Esophagus squamous epithelium (tissue), 5 donors: ENCODE data around the gene ISG20. TPM values are rescaled to one million over a fixed set of nuclear protein-coding genes. Genes with fewer than 3 reads are reported as not detected.

Experiments used
- DNase-seq: peaks from one replicate; lab custom pipeline; 2025; lab: John Stamatoyannopoulos, UW
- H3K27ac ChIP-seq, 4 donors: fragments of 200-600 bp; sonication (generic); one replicate each; pipeline ENCODE4 v1.5.1; 2016 to 2019; ENCODE audit warnings: mild to moderate bottlenecking in 1 of 4
- H3K27me3 ChIP-seq, 4 donors: fragments of 200-600 bp; sonication (generic); 1 replicate in 3 of 4; 2 replicates in 1 of 4; pipeline versions ENCODE4 v1.5.1 to v1.6.0; 2017 to 2021; ENCODE audit warnings: antibody characterized with exemption in 1 of 4
- H3K36me3 ChIP-seq, 3 donors: fragments of 200-600 bp; sonication (generic); one replicate each; pipeline ENCODE4 v1.5.1; 2016 to 2019
- H3K4me1 ChIP-seq, 3 donors: fragments of 200-600 bp; sonication (generic); one replicate each; pipeline ENCODE4 v1.5.1; 2017 to 2019
- H3K4me3 ChIP-seq, 4 donors: fragments of 200-600 bp; sonication (generic); 1 replicate in 3 of 4; 2 replicates in 1 of 4; pipeline ENCODE4 v1.5.1; 2016 to 2019; ENCODE audit warnings: mild to moderate bottlenecking in 2 of 4, moderate library complexity in 1 of 4
- H3K9me3 ChIP-seq, 3 donors: fragments of 200-600 bp; sonication (generic); one replicate each; pipeline ENCODE4 v1.5.1; 2016 to 2019
- POLR2A ChIP-seq, 4 donors: fragments of 450-650 bp; IDR thresholded peaks; one replicate each; pipeline ENCODE4 v1.6.1; 2017; ENCODE audit warnings: antibody characterized with exemption in 4 of 4, mild to moderate bottlenecking in 4 of 4, moderate library complexity in 3 of 4
- WGBS, 2 donors: methylation state at CpG; one replicate each; pipeline ENCODE4 v1.1.5; 2018; 5-methylcytosine and 5-hydroxymethylcytosine counted together
- intact Hi-C: fragments of 100-400 bp; cut with DNase I; formaldehyde crosslinking; loops from one replicate; pipeline ENCODE4 v1.15.0; 2022
- total RNA-seq, 4 donors: library from RNA; depleted of rRNA; stranded (reverse); fragments of >200 nt; gene quantifications; one replicate each; pipeline ENCODE4 v1.1.0, GENCODE V29; 2016
- TF ChIP-seq, protein P1 (sequence below), 6 experiments: fragments of 450-650 bp in 4 of 6; fragments of 200-600 bp in 2 of 6; sonication (generic) in 2 of 6; IDR thresholded peaks; one replicate each; pipeline ENCODE4 v1.5.1; 2016 to 2019; ENCODE audit warnings: antibody characterized with exemption in 6 of 6, mild to moderate bottlenecking in 4 of 6, moderate library complexity in 4 of 6
- donor health status: DM: yes; HTN: yes; CAD: no.

ISG20 gene
- total RNA-seq, 4 donors from 2014 or later: 14.0 to 24.1 (median 19.7) TPM

GRCh38 chr15:88700716-88701115 lies 61.9 kb downstream of the ISG20 start:
- intact Hi-C loops: no loop called here
- Histone ChIP-seq H3K36me3 (no peaks in the 10 kb centered on the region), H3K9me3 (no peaks in the 10 kb centered on the region), H3K4me1 (peaks cover 0 to 12% (median 10%) of the 10 kb centered on the region in 3 donors), H3K27ac (no peak overlapping the region), H3K4me3 (no peak overlapping the region), H3K27me3 (peaks cover 0 to 14% (median 0%) of the 10 kb centered on the region in 4 donors)
- 70 to 96% methylated on average over 1 to 2 of the region's 2 CpGs for WGBS, 2 donors
- TF ChIP-seq POLR2A (IDR thresholded peaks at IDR 0.05): no peak
- TF ChIP-seq, protein P1, sequence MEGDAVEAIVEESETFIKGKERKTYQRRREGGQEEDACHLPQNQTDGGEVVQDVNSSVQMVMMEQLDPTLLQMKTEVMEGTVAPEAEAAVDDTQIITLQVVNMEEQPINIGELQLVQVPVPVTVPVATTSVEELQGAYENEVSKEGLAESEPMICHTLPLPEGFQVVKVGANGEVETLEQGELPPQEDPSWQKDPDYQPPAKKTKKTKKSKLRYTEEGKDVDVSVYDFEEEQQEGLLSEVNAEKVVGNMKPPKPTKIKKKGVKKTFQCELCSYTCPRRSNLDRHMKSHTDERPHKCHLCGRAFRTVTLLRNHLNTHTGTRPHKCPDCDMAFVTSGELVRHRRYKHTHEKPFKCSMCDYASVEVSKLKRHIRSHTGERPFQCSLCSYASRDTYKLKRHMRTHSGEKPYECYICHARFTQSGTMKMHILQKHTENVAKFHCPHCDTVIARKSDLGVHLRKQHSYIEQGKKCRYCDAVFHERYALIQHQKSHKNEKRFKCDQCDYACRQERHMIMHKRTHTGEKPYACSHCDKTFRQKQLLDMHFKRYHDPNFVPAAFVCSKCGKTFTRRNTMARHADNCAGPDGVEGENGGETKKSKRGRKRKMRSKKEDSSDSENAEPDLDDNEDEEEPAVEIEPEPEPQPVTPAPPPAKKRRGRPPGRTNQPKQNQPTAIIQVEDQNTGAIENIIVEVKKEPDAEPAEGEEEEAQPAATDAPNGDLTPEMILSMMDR (IDR thresholded peaks at IDR 0.05): no peak
- no peak for DNase-seq

DNA sequence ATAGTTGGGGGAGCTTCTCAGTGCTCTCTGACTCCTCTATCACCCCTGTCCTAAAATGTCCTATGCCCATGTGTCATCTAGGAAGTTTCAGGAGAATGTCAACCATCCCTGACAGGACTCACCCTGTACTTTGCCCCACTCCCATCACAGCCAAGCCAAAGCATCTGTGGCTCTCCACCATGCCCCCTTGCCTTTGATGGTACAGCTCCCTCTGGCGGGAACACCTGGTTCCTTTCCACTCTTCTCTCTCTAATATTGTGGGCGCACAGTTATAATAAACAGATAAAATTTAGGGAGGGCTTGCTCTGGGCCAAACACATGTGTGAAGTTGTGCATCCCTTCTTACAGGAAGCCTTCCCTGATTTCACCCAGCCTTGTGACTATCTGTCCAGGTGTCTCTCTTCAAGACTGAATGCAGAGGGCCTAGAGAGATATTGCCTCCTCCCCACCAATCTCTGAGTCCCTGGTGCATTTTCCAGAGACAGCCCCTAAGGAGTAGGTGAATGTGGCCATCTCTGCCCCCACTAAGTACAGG lies 62.8 kb downstream of the ISG20 start:
- TF ChIP-seq, protein P1 (IDR thresholded peaks at IDR 0.05): peak in 3 of 6 experiments; percentile 8 to 28 (median 9)
- no peak for TF ChIP-seq POLR2A (IDR thresholded peaks at IDR 0.05)
- intact Hi-C loops: no loop called here
- peaks cover 0 to 24% (median 0%) of the 10 kb centered on the region in 4 donors for H3K27me3 ChIP-seq

GRCh38 chr15:88702983-88703382 lies 64.2 kb downstream of the ISG20 start:
- no peak for TF ChIP-seq POLR2A (IDR thresholded peaks at IDR 0.05)
- TF ChIP-seq, protein P1 (IDR thresholded peaks at IDR 0.05): no peak
- Histone ChIP-seq H3K27ac (no peak overlapping the region), H3K36me3 (no peaks in the 10 kb centered on the region), H3K4me3 (no peak overlapping the region), H3K27me3 (peaks cover 0 to 29% (median 0%) of the 10 kb centered on the region in 4 donors), H3K4me1 (peaks cover 0 to 15% (median 13%) of the 10 kb centered on the region in 3 donors), H3K9me3 (no peaks in the 10 kb centered on the region)
- intact Hi-C loops: no loop called here
- 60 to 67% methylated on average over 5 of the region's 5 CpGs for WGBS, 2 donors
- no peak for DNase-seq

More for the DNA sequence above, 62.8 kb downstream of the ISG20 start:
- DNase-seq: no peak
- Histone ChIP-seq H3K27ac (no peak overlapping the region), H3K4me3 (no peak overlapping the region), H3K4me1 (peaks cover 0 to 15% (median 13%) of the 10 kb centered on the region in 3 donors), H3K36me3 (no peaks in the 10 kb centered on the region), H3K9me3 (no peaks in the 10 kb centered on the region)
- 63 to 85% methylated on average over 2 of the region's 2 CpGs for WGBS, 2 donors

- H3K4me3 ChIP-seq: no peak overlapping the region
- H3K27me3 ChIP-seq: peaks cover 0 to 35% (median 0%) of the 10 kb centered on the region in 4 donors
- intact Hi-C loops: no loop called here
- no peak for DNase-seq
- WGBS, 2 donors: 87 to 90% methylated on average over 5 of the region's 5 CpGs
- no peaks in the 10 kb centered on the region for H3K36me3 ChIP-seq
- peaks cover 0 to 15% (median 13%) of the 10 kb centered on the region in 3 donors for H3K4me1 ChIP-seq
- H3K9me3 ChIP-seq: no peaks in the 10 kb centered on the region
- no peak for TF ChIP-seq POLR2A (IDR thresholded peaks at IDR 0.05)
- TF ChIP-seq, protein P1 (IDR thresholded peaks at IDR 0.05): no peak
- no peak overlapping the region for H3K27ac ChIP-seq
Observed at GRCh38 chr15:88703533-88703932, 64.7 kb downstream of the ISG20 start.
